Epithelial cell of proximal tubule (primary cell): Measurements from ENCODE around the gene DDX53. TPM values are rescaled to one million over a fixed set of nuclear protein-coding genes. Genes with fewer than 3 reads are reported as not detected.

Experiments used
- DNase-seq: peaks from one replicate; pipeline ENCODE4 v3.0.0-alpha.2; 2011; ENCODE audit warnings: low read depth
- H3K4me3 ChIP-seq: 2 replicates; pipeline ENCODE4 v1.5.1; 2011; ENCODE audit warnings: low read depth, mild to moderate bottlenecking, low read length
- CTCF ChIP-seq: conservative IDR thresholded peaks from 2 replicates; pipeline ENCODE4 v1.5.1; 2012; ENCODE audit warnings: low read depth, mild to moderate bottlenecking, low read length
- total RNA-seq: library from RNA; depleted of rRNA; stranded (reverse); fragments of >200 nt; gene quantifications from 2 replicates; pipeline ENCODE4 v1.2.3, GENCODE V29; 2015

Gene DDX53
- total RNA-seq, 1 donor from 2014 or later, result not detected

GRCh38 chrX:23046443-23046842 is 46.7 kb downstream of the DDX53 start:
- TF ChIP-seq CTCF, result no peak
- no peak for DNase-seq
- no peak overlapping the region for H3K4me3 ChIP-seq

GRCh38 chrX:23048806-23049573 is 49.2 kb downstream of the DDX53 start:
- H3K4me3 ChIP-seq, result no peak overlapping the region
- TF ChIP-seq CTCF, result no peak
- DNase-seq, result no peak

GRCh38 chrX:23052324-23052723 is 52.6 kb downstream of the DDX53 start:
- TF ChIP-seq CTCF, result no peak
- no peak overlapping the region for H3K4me3 ChIP-seq
- no peak for DNase-seq
